ENCODE data around the gene ADCK2. TPM values are rescaled to one million over a fixed set of nuclear protein-coding genes. Genes with fewer than 3 reads are reported as not detected.

Gene ADCK2
- total and polyA plus RNA-seq, 10 of the 15 experiments (the other 5 are each of a cell fraction or from before 2014, with no cell fraction given): 0.52 to 19.4 (median 13.1) TPM

- TF ChIP-seq HDGF (IDR thresholded peaks at IDR 0.05): no peak
- TF ChIP-seq BCL11A (IDR thresholded peaks at IDR 0.05; ENCODE audit: low read depth, low read length): no peak
- no peak for TF ChIP-seq CHD4 (IDR thresholded peaks at IDR 0.05)
- no peak for TF ChIP-seq STAT3 (IDR thresholded peaks at IDR 0.05; ENCODE audit: low read depth, low read length)
- no peak for TF ChIP-seq BMI1 (IDR thresholded peaks at IDR 0.05; ENCODE audit: borderline replicate concordance)
- no peak for TF ChIP-seq POLR2AphosphoS5 (IDR thresholded peaks at IDR 0.05; ENCODE audit: low read length)
- TF ChIP-seq KDM1A (IDR thresholded peaks at IDR 0.05; ENCODE audit: borderline replicate concordance): no peak
- TF ChIP-seq E4F1 (IDR thresholded peaks at IDR 0.05; ENCODE audit: borderline replicate concordance, partially characterized antibody): no peak
- TF ChIP-seq EZH2 (IDR thresholded peaks at IDR 0.05; ENCODE audit: borderline replicate concordance, control insufficient read depth, low read depth, low read length): no peak
- no peak for TF ChIP-seq TARDBP (IDR thresholded peaks at IDR 0.05; ENCODE audit: borderline replicate concordance)
- TF ChIP-seq SUZ12 (IDR thresholded peaks at IDR 0.05; ENCODE audit: unreplicated experiment): no peak
- TF ChIP-seq SREBF1 (IDR thresholded peaks at IDR 0.05; ENCODE audit: low read length): no peak
- TF ChIP-seq NFYA (IDR thresholded peaks at IDR 0.05; ENCODE audit: borderline replicate concordance, low read depth, low read length): no peak
- no peak for TF ChIP-seq USF1 (IDR thresholded peaks at IDR 0.05; ENCODE audit: borderline replicate concordance, extremely low read length, insufficient read depth, low read depth, low read length)
- TF ChIP-seq REST (IDR thresholded peaks at IDR 0.05; ENCODE audit: low read depth, low read length): no peak
- no peaks in the 10 kb centered on the region for H3K27me3 ChIP-seq (replicated peaks in 1 of 2; ENCODE audit: control insufficient read depth in 2 of 2, insufficient read depth in 2 of 2, low read length in 1 of 2)
- ChIA-PET POLR2A (no interaction called here), SMC1A (ENCODE audit: uncharacterized antibody, unreplicated experiment) (no interaction called here), CTCF (interaction anchor here (1.2 to 1.6 kb wide), 2 partner anchors 59 to 77 kb away, joined by 4 read pairs; no protein-coding TSS in a partner anchor), RAD21 (ENCODE audit: unreplicated experiment) (no interaction called here)
- H3K36me3 ChIP-seq (ENCODE audit: control insufficient read depth in 2 of 2, insufficient read depth in 2 of 2, low read length in 1 of 2): peaks cover 0 to 2% of the 10 kb centered on the region in 2 experiments; a peak in 2 of 4 replicates
- H3K9ac ChIP-seq (ENCODE audit: control insufficient read depth, insufficient read depth, low read length): no peak overlapping the region
- no peaks in the 10 kb centered on the region for H3K79me2 ChIP-seq (ENCODE audit: control insufficient read depth, insufficient read depth, low read length)
- no peak overlapping the region for H3K27ac ChIP-seq (ENCODE audit: control insufficient read depth, insufficient read depth)
- H2AFZ ChIP-seq (ENCODE audit: control insufficient read depth, low read depth, low read length): no peak overlapping the region
- no TSS peak for BruUV-seq (replicated peaks)
- no peaks in the 10 kb centered on the region for H3K9me3 ChIP-seq (replicated peaks; ENCODE audit: control insufficient read depth, insufficient read depth, low read length)
- H3K4me2 ChIP-seq (ENCODE audit: control insufficient read depth, insufficient read depth): no peak overlapping the region
- no peaks in the 10 kb centered on the region for H3K4me1 ChIP-seq (ENCODE audit: control insufficient read depth, insufficient read depth, low read length)
- no peaks in the 10 kb centered on the region for H4K20me1 ChIP-seq (ENCODE audit: control insufficient read depth, insufficient read depth)
- WGBS (ENCODE audit: insufficient coverage, insufficient replicate concordance, low lambda C conversion rate, missing lambda C conversion rate): 96% methylated on average over 2 of the region's 2 CpGs
- FAIRE-seq (no peak), DNase-seq (ENCODE audit: low read depth, low spot score) (no peak), ATAC-seq (no peak)
- H3K4me3 ChIP-seq: no peak overlapping the region
- in situ Hi-C loops (cut with MboI): no loop called here
- intact Hi-C loops (cut with micrococcal nuclease; ENCODE audit: unreplicated experiment): no loop called here
Observed at GRCh38 chr7:140734096-140734495, 61.4 kb downstream of the ADCK2 start.

Measured in GM12878 (cell line).